ENCODE results near the gene MIXL1. TPM values are rescaled to one million over a fixed set of nuclear protein-coding genes. Genes with fewer than 3 reads are reported as not detected.

Gene MIXL1
- polyA plus RNA-seq, 1 donor, result 0.28 TPM

DNA sequence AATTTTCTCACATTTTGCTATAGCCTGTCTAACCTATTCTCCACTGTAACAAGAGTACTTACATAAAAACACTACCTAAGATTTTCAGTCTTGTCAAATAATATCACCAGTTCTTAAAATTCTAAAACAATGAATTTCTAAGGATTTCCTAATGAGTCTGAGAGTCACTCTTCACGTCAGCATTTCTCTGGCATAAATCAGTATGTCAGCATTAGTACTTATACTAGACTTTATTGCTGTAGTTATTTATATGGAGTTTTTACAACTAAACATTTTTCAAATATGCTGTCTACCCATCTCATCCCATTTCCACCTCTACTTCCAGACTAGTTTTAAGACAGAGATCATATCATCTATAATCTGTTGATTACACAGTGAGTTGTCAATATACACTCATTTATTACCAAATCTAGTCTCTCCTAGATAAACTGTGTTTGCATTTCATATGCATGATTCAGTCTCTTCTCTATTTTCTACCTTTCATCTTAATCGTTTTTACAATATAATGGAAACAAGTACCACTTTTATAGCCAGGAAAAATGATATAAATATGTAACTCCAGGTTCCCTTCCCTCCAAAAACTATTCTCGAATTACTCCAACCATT is 52.7 kb downstream of the MIXL1 start:
- H3K4me3 ChIP-seq (ENCODE audit: low read length), result no peak overlapping the region
- WGBS (ENCODE audit: insufficient coverage, low lambda C conversion rate), result 88% methylated on average over 3 of the region's 3 CpGs
- H3K27ac ChIP-seq (ENCODE audit: low read length), result no peak overlapping the region
- no peaks in the 10 kb centered on the region for H3K9me3 ChIP-seq (ENCODE audit: control insufficient read depth, low read depth, low read length)
- no peaks in the 10 kb centered on the region for H3K27me3 ChIP-seq (ENCODE audit: control insufficient read depth, insufficient read depth, low read length)
- H3K4me1 ChIP-seq (ENCODE audit: control insufficient read depth, insufficient read depth, low read length), result no peaks in the 10 kb centered on the region
- no peaks in the 10 kb centered on the region for H3K36me3 ChIP-seq (ENCODE audit: control insufficient read depth, insufficient read depth, low read length)
- DNase-seq, result no peak

Other genes starting within 250 kb of the MIXL1 start
- gene SDE2, start 224.3 kb upstream of the MIXL1 start, polyA plus RNA-seq, result 16.7 TPM
- 750 TPM for gene H3-3A, start 160.9 kb upstream of the MIXL1 start, polyA plus RNA-seq
- 41.5 TPM for gene ACBD3, start 36.9 kb upstream of the MIXL1 start, polyA plus RNA-seq
- gene LIN9, start 85.5 kb downstream of the MIXL1 start, polyA plus RNA-seq, result 5.4 TPM
- 63.0 TPM for gene PARP1, start 184.4 kb downstream of the MIXL1 start, polyA plus RNA-seq

Measured in large intestine (tissue), 3 donors.